Osteoblast (primary cell): Measurements from ENCODE around the gene PODXL2. TPM values are rescaled to one million over a fixed set of nuclear protein-coding genes. Genes with fewer than 3 reads are reported as not detected.

Source experiments
- DNase-seq: peaks from one replicate; pipeline ENCODE4 v3.0.0; 2011; ENCODE audit warnings: low spot score, mixed read lengths; ENCODE audit not compliant: insufficient read length; ENCODE audit errors: missing footprints
- H2AFZ ChIP-seq: 2 replicates; pipeline ENCODE4 v1.6.0; 2011; ENCODE audit warnings: mild to moderate bottlenecking, low read length
- H3K27ac ChIP-seq: 2 replicates; pipeline ENCODE4 v1.5.1; 2011; ENCODE audit warnings: mild to moderate bottlenecking, low read depth, low read length, moderate library complexity
- H3K27me3 ChIP-seq: 2 replicates; pipeline ENCODE4 v1.6.0; 2012; ENCODE audit warnings: mild to moderate bottlenecking, control low read depth, inconsistent platforms, low read length, moderate library complexity; ENCODE audit not compliant: insufficient read depth
- H3K36me3 ChIP-seq: 2 replicates; pipeline ENCODE4 v1.5.1; 2011; ENCODE audit warnings: mild to moderate bottlenecking, low read length, control low read depth, moderate library complexity; ENCODE audit not compliant: insufficient read depth
- H3K4me1 ChIP-seq: 2 replicates; pipeline ENCODE4 v1.5.1; 2011; ENCODE audit warnings: mild to moderate bottlenecking, low read length, control low read depth, moderate library complexity; ENCODE audit not compliant: insufficient read depth
- H3K4me2 ChIP-seq: 2 replicates; pipeline ENCODE4 v1.6.0; 2011; ENCODE audit warnings: mild to moderate bottlenecking, low read length; ENCODE audit not compliant: insufficient read depth
- H3K4me3 ChIP-seq: fragments of 200-600 bp; sonication (generic); 3 replicates; pipeline ENCODE4 v1.5.1; 2012; ENCODE audit warnings: mild to moderate bottlenecking, low read length, inconsistent platforms; ENCODE audit not compliant: insufficient read depth
- H3K79me2 ChIP-seq: 2 replicates; pipeline ENCODE4 v1.6.0; 2012; ENCODE audit warnings: mild to moderate bottlenecking, low read length, control low read depth, inconsistent platforms; ENCODE audit not compliant: insufficient read depth
- H3K9me3 ChIP-seq: 2 replicates; pipeline ENCODE4 v1.5.1; 2011; ENCODE audit warnings: low read depth, low read length, control low read depth
- H4K20me1 ChIP-seq: 2 replicates; pipeline ENCODE4 v1.6.0; 2012; ENCODE audit warnings: mild to moderate bottlenecking, low read length, control low read depth; ENCODE audit not compliant: insufficient read depth
- total RNA-seq: library from RNA; depleted of rRNA; stranded (reverse); fragments of >200 nt; gene quantifications from 2 replicates; pipeline ENCODE4 v1.2.3, GENCODE V29; 2012
- TF ChIP-seq, protein P1 (sequence below): IDR thresholded peaks from 2 replicates; pipeline ENCODE4 v1.5.1; 2011; ENCODE audit warnings: mild to moderate bottlenecking, low read depth, low read length, moderate library complexity; ENCODE audit errors: extremely low read depth

Gene PODXL2
- total RNA-seq, 1 donor = 0.36 TPM

DNA sequence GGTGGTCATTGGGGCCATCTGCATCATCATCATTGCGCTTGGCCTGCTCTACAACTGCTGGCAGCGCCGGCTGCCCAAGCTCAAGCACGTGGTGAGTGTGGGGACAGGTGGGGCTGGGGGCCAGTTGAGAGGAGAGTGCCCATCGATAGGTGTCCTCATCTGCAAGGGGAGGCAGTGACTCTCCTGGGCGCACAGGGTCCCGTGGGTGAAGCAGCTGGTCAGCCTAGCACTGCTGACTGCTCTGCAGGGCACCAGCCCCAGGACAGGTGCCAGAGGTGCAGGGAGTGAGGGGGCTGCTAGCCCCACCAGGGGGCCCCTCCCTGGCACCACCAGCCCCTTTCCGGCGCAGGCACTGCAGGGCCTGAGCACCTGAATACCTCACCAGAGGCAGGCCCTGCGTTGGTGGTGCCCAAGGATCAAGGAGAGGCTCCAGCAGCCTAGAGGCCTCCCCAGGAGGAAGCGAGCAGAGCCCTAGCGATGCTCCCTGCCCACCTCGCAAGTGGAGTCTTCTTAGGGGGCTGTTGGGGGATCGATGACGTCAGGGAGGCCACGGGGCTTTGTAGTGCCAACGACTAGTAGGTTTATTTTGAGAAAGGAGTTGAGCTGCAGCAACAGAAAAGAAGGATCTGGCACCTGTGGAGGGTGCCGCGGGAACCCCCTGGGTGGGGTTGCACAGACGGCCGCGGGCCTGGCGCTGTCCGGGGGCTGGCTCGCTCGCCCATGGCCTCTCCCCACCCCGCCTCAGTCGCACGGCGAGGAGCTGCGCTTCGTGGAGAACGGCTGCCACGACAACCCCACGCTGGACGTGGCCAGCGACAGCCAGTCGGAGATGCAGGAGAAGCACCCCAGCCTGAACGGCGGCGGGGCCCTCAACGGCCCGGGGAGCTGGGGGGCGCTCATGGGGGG, 42.8 kb downstream of the PODXL2 start:
- Histone ChIP-seq H3K27ac (peak overlapping the region; percentile 60), H3K27me3 (no peaks in the 10 kb centered on the region), H3K9me3 (no peaks in the 10 kb centered on the region), H3K36me3 (no peaks in the 10 kb centered on the region), H3K79me2 (no peaks in the 10 kb centered on the region), H4K20me1 (no peaks in the 10 kb centered on the region), H2AFZ (peak overlapping the region; percentile 76), H3K4me2 (peak overlapping the region; percentile 85), H3K4me3 (peak overlapping the region; percentile 80), H3K4me1 (peaks cover 5% of the 10 kb centered on the region)
- TF ChIP-seq, protein P1, sequence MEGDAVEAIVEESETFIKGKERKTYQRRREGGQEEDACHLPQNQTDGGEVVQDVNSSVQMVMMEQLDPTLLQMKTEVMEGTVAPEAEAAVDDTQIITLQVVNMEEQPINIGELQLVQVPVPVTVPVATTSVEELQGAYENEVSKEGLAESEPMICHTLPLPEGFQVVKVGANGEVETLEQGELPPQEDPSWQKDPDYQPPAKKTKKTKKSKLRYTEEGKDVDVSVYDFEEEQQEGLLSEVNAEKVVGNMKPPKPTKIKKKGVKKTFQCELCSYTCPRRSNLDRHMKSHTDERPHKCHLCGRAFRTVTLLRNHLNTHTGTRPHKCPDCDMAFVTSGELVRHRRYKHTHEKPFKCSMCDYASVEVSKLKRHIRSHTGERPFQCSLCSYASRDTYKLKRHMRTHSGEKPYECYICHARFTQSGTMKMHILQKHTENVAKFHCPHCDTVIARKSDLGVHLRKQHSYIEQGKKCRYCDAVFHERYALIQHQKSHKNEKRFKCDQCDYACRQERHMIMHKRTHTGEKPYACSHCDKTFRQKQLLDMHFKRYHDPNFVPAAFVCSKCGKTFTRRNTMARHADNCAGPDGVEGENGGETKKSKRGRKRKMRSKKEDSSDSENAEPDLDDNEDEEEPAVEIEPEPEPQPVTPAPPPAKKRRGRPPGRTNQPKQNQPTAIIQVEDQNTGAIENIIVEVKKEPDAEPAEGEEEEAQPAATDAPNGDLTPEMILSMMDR = no peak
- peak; percentile 91 for DNase-seq

- peak within 1 kb of the TSS; percentile 82 for H2AFZ ChIP-seq
- H3K4me2 ChIP-seq = peak within 1 kb of the TSS; percentile 85
- no peaks in the 10 kb centered on the region for H3K79me2 ChIP-seq
- peaks cover 4% of the 10 kb centered on the region for H3K36me3 ChIP-seq
- H3K4me1 ChIP-seq = peaks cover 5% of the 10 kb centered on the region
- peak within 1 kb of the TSS; percentile 60 for H3K27ac ChIP-seq
- DNase-seq = peak; percentile 100
- H4K20me1 ChIP-seq = no peaks in the 10 kb centered on the region
- no peaks in the 10 kb centered on the region for H3K9me3 ChIP-seq
- peak within 1 kb of the TSS; percentile 86 for H3K4me3 ChIP-seq
- TF ChIP-seq, protein P1 = no peak
- no peaks in the 10 kb centered on the region for H3K27me3 ChIP-seq
Measured at GRCh38 chr3:127672429-127673190, 43.6 kb downstream of the PODXL2 start, which contains the start of gene ABTB1. TSS of gene ABTB1 (plus strand) at chr3:127672952. CDS start at chr3:127673026, 74 bp downstream.

- Histone ChIP-seq H3K27me3 (no peaks in the 10 kb centered on the region), H3K79me2 (no peaks in the 10 kb centered on the region), H2AFZ (peak overlapping the region; percentile 82), H3K4me1 (peaks cover 5% of the 10 kb centered on the region), H4K20me1 (no peaks in the 10 kb centered on the region), H3K9me3 (no peaks in the 10 kb centered on the region), H3K36me3 (peaks cover 4% of the 10 kb centered on the region), H3K4me2 (peak overlapping the region; percentile 83), H3K4me3 (peak overlapping the region; percentile 86), H3K27ac (no peak overlapping the region)
- TF ChIP-seq, protein P1 = no peak
- peak; percentile 97 for DNase-seq
Measured at GRCh38 chr3:127673191-127674100, 44.5 kb downstream of the PODXL2 start.
